Motor neuron (in vitro differentiated cells): ENCODE results near the gene SLC45A1. TPM values are rescaled to one million over a fixed set of nuclear protein-coding genes. Genes with fewer than 3 reads are reported as not detected.
A peak's percentile ranks its signal among the peaks of the same experiment; 100 is the strongest.

ENCODE experiments used
- ATAC-seq, 8 experiments: fragments of 200-7000 bp; cut with Tn5 transposase; replicated peaks in 6 of 8; 2 replicates each; pipeline ENCODE4 v1.8.0; 2021; ENCODE audit warnings: mild to moderate bottlenecking in 8 of 8, moderate library complexity in 8 of 8
- H3K27ac ChIP-seq, 2 donors: fragments of 250-450 bp; sonication (Bioruptor Pico); 2 replicates each; pipeline ENCODE4 v1.9.0; 2021; ENCODE audit warnings: antibody characterized with exemption in 2 of 2, mild to moderate bottlenecking in 2 of 2, moderate library complexity in 1 of 2
- H3K4me1 ChIP-seq, 2 donors: fragments of 250-450 bp; sonication (Bioruptor Pico); replicated peaks in 1 of 2; 2 replicates each; pipeline ENCODE4 v1.6.1; 2021; ENCODE audit warnings: antibody characterized with exemption in 2 of 2, mild to moderate bottlenecking in 2 of 2, moderate library complexity in 1 of 2
- H3K4me3 ChIP-seq, 5 donors: fragments of 250-450 bp; sonication (Bioruptor Pico); 2 replicates each; pipeline ENCODE4 v1.9.0; 2021; ENCODE audit warnings: antibody characterized with exemption in 5 of 5, mild to moderate bottlenecking in 5 of 5, moderate library complexity in 4 of 5
- WGBS, 10 experiments: fragments of 450-650 bp; shearing (Covaris generic); methylation state at CpG; one replicate each; pipeline ENCODE4 v1.0.0; 2022; 5-methylcytosine and 5-hydroxymethylcytosine counted together
- in situ Hi-C, 9 experiments: fragments of 400-800 bp; cut with MboI; loops; one replicate each; pipeline ENCODE4 v1.15.0; 2021; ENCODE audit warnings: low sequenced_read_pairs in 9 of 9, low pct_unique_long_range_greater_than_20kb in 2 of 9; ENCODE audit not compliant: unreplicated experiment in 9 of 9
- total RNA-seq, 8 experiments: library from RNA; unstranded; fragments of 300-600 nt; gene quantifications; 2 replicates each; pipeline versions ENCODE4 v1.2.3 to v1.2.4, GENCODE V29; 2022

SLC45A1 gene
- total RNA-seq, 8 experiments from 2014 or later, result 0.17 to 8.4 (median 5.2) TPM

- no peak overlapping the region for H3K27ac ChIP-seq
- no peak overlapping the region for H3K4me3 ChIP-seq
- WGBS, 10 experiments, result 20 to 100% (median 95%) methylated on average over 1 to 15 of the region's 47 CpGs; no CpG with 5 or more reads in 2 of the 10 experiments
- in situ Hi-C loops, result no loop called here
- H3K4me1 ChIP-seq, result no peaks in the 10 kb centered on the region
- ATAC-seq, result peak in 2 of 8 experiments; percentile 12 to 14
Measured at GRCh38 chr1:8330271-8331125, 12.6 kb downstream of the SLC45A1 start.

- no peak for ATAC-seq
- WGBS, 10 experiments, result 80 to 100% (median 92%) methylated on average over 4 to 16 of the region's 16 CpGs
- in situ Hi-C loops, result no loop called here
- no peak overlapping the region for H3K27ac ChIP-seq
- no peak overlapping the region for H3K4me3 ChIP-seq
- no peaks in the 10 kb centered on the region for H3K4me1 ChIP-seq
Measured at GRCh38 chr1:8332806-8333205, 14.9 kb downstream of the SLC45A1 start.

GRCh38 chr1:8333246-8333987 is 15.5 kb downstream of the SLC45A1 start:
- in situ Hi-C loops, result no loop called here
- Histone ChIP-seq H3K4me3 (no peak overlapping the region), H3K4me1 (no peaks in the 10 kb centered on the region), H3K27ac (no peak overlapping the region)
- ATAC-seq, result no peak
- WGBS, 10 experiments, result 50 to 100% (median 95%) methylated on average over 1 to 15 of the region's 16 CpGs

- Histone ChIP-seq H3K4me1 (no peaks in the 10 kb centered on the region), H3K27ac (no peak overlapping the region), H3K4me3 (no peak overlapping the region)
- in situ Hi-C loops, result no loop called here
- ATAC-seq, result no peak
- 77 to 100% (median 91%) methylated on average over 1 to 23 of the region's 24 CpGs for WGBS, 10 experiments
Measured at GRCh38 chr1:8334106-8334851, 16.4 kb downstream of the SLC45A1 start.

- in situ Hi-C loops, result no loop called here
- H3K4me1 ChIP-seq, result no peaks in the 10 kb centered on the region
- no peak overlapping the region for H3K4me3 ChIP-seq
- no peak for ATAC-seq
- H3K27ac ChIP-seq, result no peak overlapping the region
- 70 to 96% (median 84%) methylated on average over 1 to 20 of the region's 27 CpGs; no CpG with 5 or more reads in 3 of the 10 experiments for WGBS, 10 experiments
Measured at GRCh38 chr1:8335246-8335645, 17.3 kb downstream of the SLC45A1 start.

- Histone ChIP-seq H3K4me1 (peaks cover 0 to under 1% of the 10 kb centered on the region in 2 donors), H3K4me3 (no peak overlapping the region), H3K27ac (no peak overlapping the region)
- in situ Hi-C loops, result no loop called here
- 70 to 92% (median 91%) methylated on average over 2 to 9 of the region's 25 CpGs; no CpG with 5 or more reads in 5 of the 10 experiments for WGBS, 10 experiments
- peak in 1 of 8 experiments; percentile 14 for ATAC-seq
Measured at GRCh38 chr1:8337776-8338525, 20.0 kb downstream of the SLC45A1 start.

- no peak overlapping the region for H3K27ac ChIP-seq
- peaks cover 0 to 3% of the 10 kb centered on the region in 2 donors for H3K4me1 ChIP-seq
- 77 to 95% (median 92%) methylated on average over 2 to 23 of the region's 26 CpGs; no CpG with 5 or more reads in 1 of the 10 experiments for WGBS, 10 experiments
- ATAC-seq, result no peak
- in situ Hi-C loops, result no loop called here
- no peak overlapping the region for H3K4me3 ChIP-seq
Measured at GRCh38 chr1:8338526-8339202, 20.8 kb downstream of the SLC45A1 start.

GRCh38 chr1:8339203-8339600 is 21.3 kb downstream of the SLC45A1 start:
- 73 to 100% (median 97%) methylated on average over 1 to 11 of the region's 13 CpGs; no CpG with 5 or more reads in 6 of the 10 experiments for WGBS, 10 experiments
- H3K27ac ChIP-seq, result no peak overlapping the region
- ATAC-seq, result no peak
- in situ Hi-C loops, result no loop called here
- H3K4me3 ChIP-seq, result no peak overlapping the region
- H3K4me1 ChIP-seq, result peaks cover 0 to 3% of the 10 kb centered on the region in 2 donors

GRCh38 chr1:8340448-8340847 is 22.5 kb downstream of the SLC45A1 start:
- no peak for ATAC-seq
- 67 to 93% (median 81%) methylated on average over 3 to 6 of the region's 6 CpGs; no CpG with 5 or more reads in 4 of the 10 experiments for WGBS, 10 experiments
- H3K4me3 ChIP-seq, result no peak overlapping the region
- in situ Hi-C loops, result no loop called here
- peaks cover 2 to 8% of the 10 kb centered on the region in 2 donors for H3K4me1 ChIP-seq
- no peak overlapping the region for H3K27ac ChIP-seq

GRCh38 chr1:8342325-8342724 is 24.4 kb downstream of the SLC45A1 start:
- Histone ChIP-seq H3K27ac (no peak overlapping the region), H3K4me3 (no peak overlapping the region), H3K4me1 (peaks cover 7 to 15% of the 10 kb centered on the region in 2 donors)
- WGBS, 10 experiments, result 77 to 100% (median 94%) methylated on average over 1 to 9 of the region's 10 CpGs; no CpG with 5 or more reads in 4 of the 10 experiments
- in situ Hi-C loops, result no loop called here
- ATAC-seq, result no peak

- peak in 2 of 8 experiments; percentile 10 to 13 for ATAC-seq
- Histone ChIP-seq H3K4me1 (peaks cover 12 to 15% of the 10 kb centered on the region in 2 donors), H3K27ac (no peak overlapping the region), H3K4me3 (no peak overlapping the region)
- in situ Hi-C loops, result no loop called here
- 52 to 95% (median 81%) methylated on average over 3 to 8 of the region's 11 CpGs; no CpG with 5 or more reads in 4 of the 10 experiments for WGBS, 10 experiments
Measured at GRCh38 chr1:8343044-8343443, 25.1 kb downstream of the SLC45A1 start.
